ENCODE data around the gene CDIP1. TPM values are rescaled to one million over a fixed set of nuclear protein-coding genes. Genes with fewer than 3 reads are reported as not detected.

CDIP1 gene
- total RNA-seq = 30.2 and 31.8 TPM in 2 replicates
- long read RNA-seq, partial matches to known transcripts = 1 of 4 reads
- long read RNA-seq, other reads (novel, unspliced or antisense) = 3 of 4 reads

DNA sequence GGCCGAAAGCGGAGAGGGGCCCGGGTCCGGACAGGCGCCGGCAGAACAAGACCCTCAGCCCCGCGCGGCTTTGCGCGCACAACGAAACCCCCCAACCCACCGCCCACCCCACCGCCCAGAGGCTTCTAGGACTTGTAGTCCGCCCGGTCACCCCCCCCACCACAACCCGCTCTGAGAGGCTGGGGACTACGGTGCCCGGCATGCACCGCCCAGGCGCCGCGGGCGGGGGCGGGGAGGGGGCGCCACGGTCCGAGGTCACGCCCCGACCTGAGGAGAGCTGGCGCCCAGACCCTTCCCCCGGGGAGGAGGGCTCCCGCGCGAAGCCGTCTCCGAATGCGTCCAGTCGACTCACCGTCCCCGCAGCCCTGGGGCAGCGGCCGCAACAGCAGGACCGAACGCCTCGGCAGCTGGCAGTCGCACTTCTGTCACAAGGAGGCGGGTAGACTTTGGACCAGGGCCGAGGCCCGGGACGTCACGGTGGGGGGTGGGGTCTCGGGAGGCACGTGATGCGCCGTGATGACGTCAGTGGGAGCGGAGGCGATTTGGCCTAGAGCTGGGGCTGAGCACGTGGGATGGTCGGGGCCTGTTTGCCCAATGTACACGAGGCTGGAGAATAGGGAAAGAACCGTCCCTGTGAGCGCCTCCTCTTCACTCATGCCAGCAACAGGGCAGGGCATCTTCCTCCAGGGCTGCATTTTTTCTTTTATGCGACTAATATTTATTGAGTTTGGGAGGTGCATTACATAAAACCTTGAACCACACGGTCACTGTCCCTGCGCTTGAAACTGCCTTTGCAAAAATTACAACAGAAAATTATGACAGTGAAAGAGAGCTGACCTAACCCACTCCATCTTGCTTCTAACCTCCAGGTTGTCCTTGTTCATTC, at the start of gene CDIP1:
Gene CDIP1, minus strand, starts transcription at position 424 of the 886 bp plus-strand sequence. CDS start 24,643 bp downstream, outside the sequence.
- H3K27ac Mint-ChIP-seq = peak within 1 kb of the TSS; percentile 92

GRCh38 chr16:4586291-4586690, 47.7 kb upstream of the CDIP1 start:
- TF ChIP-seq CTCF (IDR thresholded peaks at IDR 0.05; ENCODE audit: unreplicated experiment) = no peak
- Mint-ChIP-seq H3K36me3 (ENCODE audit: insufficient read depth) (no peaks in the 10 kb centered on the region), H3K4me1 (ENCODE audit: low read depth) (no peaks in the 10 kb centered on the region), H3K27ac (no peak overlapping the region), H3K27me3 (peaks cover 8% of the 10 kb centered on the region), H3K9me3 (ENCODE audit: low read depth) (no peaks in the 10 kb centered on the region), H3K4me3 (ENCODE audit: low read depth) (no peak overlapping the region)
- no peak for DNase-seq (ENCODE audit: low spot score, unreplicated experiment)

More for the DNA sequence above, at the start of gene CDIP1:
- Mint-ChIP-seq H3K27me3 (peaks cover 9% of the 10 kb centered on the region), H3K4me1 (ENCODE audit: low read depth) (peaks cover 6% of the 10 kb centered on the region), H3K9me3 (ENCODE audit: low read depth) (peaks cover 6% of the 10 kb centered on the region), H3K36me3 (ENCODE audit: insufficient read depth) (peaks cover 5% of the 10 kb centered on the region), H3K4me3 (ENCODE audit: low read depth) (peak within 1 kb of the TSS; percentile 69)
- DNase-seq (ENCODE audit: low spot score, unreplicated experiment) = peak; percentile 89
- no peak for TF ChIP-seq CTCF (IDR thresholded peaks at IDR 0.05; ENCODE audit: unreplicated experiment)

GRCh38 chr16:4583906-4584305, 45.3 kb upstream of the CDIP1 start:
- no peak for TF ChIP-seq CTCF (IDR thresholded peaks at IDR 0.05; ENCODE audit: unreplicated experiment)
- no peak for DNase-seq (ENCODE audit: low spot score, unreplicated experiment)
- Mint-ChIP-seq H3K4me1 (ENCODE audit: low read depth) (no peaks in the 10 kb centered on the region), H3K27me3 (peaks cover 7% of the 10 kb centered on the region), H3K9me3 (ENCODE audit: low read depth) (no peaks in the 10 kb centered on the region), H3K36me3 (ENCODE audit: insufficient read depth) (no peaks in the 10 kb centered on the region), H3K4me3 (ENCODE audit: low read depth) (no peak overlapping the region), H3K27ac (no peak overlapping the region)

DNA sequence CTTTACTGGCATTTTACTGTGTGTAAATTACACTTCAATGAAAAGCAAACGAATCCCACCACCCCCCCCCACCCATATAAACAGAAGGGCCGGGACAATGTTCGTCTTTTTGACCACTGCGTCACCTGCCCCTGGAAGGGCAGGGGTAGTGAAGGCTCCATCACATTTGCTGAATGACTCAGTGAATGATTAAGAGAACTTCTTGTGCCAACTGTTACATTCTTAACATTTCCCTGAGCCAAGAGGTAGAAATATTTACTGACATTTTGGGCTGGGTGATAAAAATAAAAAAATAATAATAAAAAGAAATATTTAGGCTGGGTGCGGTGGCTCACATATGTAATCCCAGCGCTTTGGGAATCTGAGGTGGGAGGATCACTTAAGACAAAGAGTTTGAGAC, 41.7 kb upstream of the CDIP1 start:
- Mint-ChIP-seq H3K27ac (no peak overlapping the region), H3K4me3 (ENCODE audit: low read depth) (no peak overlapping the region), H3K9me3 (ENCODE audit: low read depth) (no peaks in the 10 kb centered on the region), H3K27me3 (no peaks in the 10 kb centered on the region), H3K36me3 (ENCODE audit: insufficient read depth) (no peaks in the 10 kb centered on the region), H3K4me1 (ENCODE audit: low read depth) (no peaks in the 10 kb centered on the region)
- no peak for TF ChIP-seq CTCF (IDR thresholded peaks at IDR 0.05; ENCODE audit: unreplicated experiment)
- no peak for DNase-seq (ENCODE audit: low spot score, unreplicated experiment)

- no peak for TF ChIP-seq CTCF (IDR thresholded peaks at IDR 0.05; ENCODE audit: unreplicated experiment)
- Mint-ChIP-seq H3K4me3 (ENCODE audit: low read depth) (no peak overlapping the region), H3K9me3 (ENCODE audit: low read depth) (no peaks in the 10 kb centered on the region), H3K4me1 (ENCODE audit: low read depth) (no peaks in the 10 kb centered on the region), H3K27ac (no peak overlapping the region), H3K27me3 (no peaks in the 10 kb centered on the region), H3K36me3 (ENCODE audit: insufficient read depth) (no peaks in the 10 kb centered on the region)
- no peak for DNase-seq (ENCODE audit: low spot score, unreplicated experiment)
These were observed 40.5 kb upstream of the CDIP1 start for GRCh38 chr16:4578961-4579530.

All from progenitor cell of endocrine pancreas (in vitro differentiated cells).